B cell (primary cell): ENCODE data around the gene QSOX2. TPM values are rescaled to one million over a fixed set of nuclear protein-coding genes. Genes with fewer than 3 reads are reported as not detected.

Experiments used
- ATAC-seq: fragments of 200-7000 bp; cut with Tn5 transposase; one replicate; pipeline ENCODE4 v1.10.0; 2021; ENCODE audit warnings: low read depth, mild to moderate bottlenecking, moderate number of reproducible peaks, moderate library complexity
- CTCF ChIA-PET: fragments of 350-600 bp; sonication (Branson Sonifier 250); formaldehyde crosslinking; loops from one replicate; lab custom pipeline; 2021; ENCODE audit warnings: antibody characterized with exemption, inconsistent platforms; lab: Charles Lee
- POLR2A ChIA-PET: fragments of 350-600 bp; sonication (Branson Sonifier 250); formaldehyde crosslinking; loops from one replicate; lab custom pipeline; 2021; ENCODE audit warnings: antibody characterized with exemption; lab: Charles Lee
- DNase-seq: peaks from one replicate; pipeline ENCODE4 v3.0.0; 2013
- H2AFZ ChIP-seq: 2 replicates; pipeline ENCODE4 v1.6.1; 2012; ENCODE audit warnings: mild to moderate bottlenecking, low read depth, low read length; ENCODE audit not compliant: insufficient read depth, poor library complexity, severe bottlenecking
- H3K27ac ChIP-seq, 2 donors: 1 replicate in 1 of 2; 2 replicates in 1 of 2; pipeline ENCODE4 v1.5.1; 2012 to 2013; ENCODE audit warnings: low read length in 2 of 2, mild to moderate bottlenecking in 2 of 2, moderate library complexity in 1 of 2
- H3K27me3 ChIP-seq, 4 experiments: fragments of 200-600 bp in 1 of 4; sonication (generic) in 1 of 4; replicated peaks in 1 of 4; 1 replicate in 2 of 4; 2 replicates in 2 of 4; pipeline versions ENCODE4 v1.6.1 to v1.7.0; 2013 to 2016; ENCODE audit warnings: low read length in 3 of 4, mild to moderate bottlenecking in 2 of 4, mixed read lengths in 1 of 4, moderate library complexity in 1 of 4; ENCODE audit not compliant: insufficient read depth in 4 of 4, control insufficient read depth in 3 of 4; ENCODE audit errors: control extremely low read depth in 1 of 4
- H3K36me3 ChIP-seq, 2 experiments: replicated peaks in 1 of 2; 1 replicate in 1 of 2; 2 replicates in 1 of 2; pipeline versions ENCODE4 v1.6.1 to v1.7.1; 2013; ENCODE audit warnings: low read length in 1 of 2; ENCODE audit not compliant: insufficient read depth in 2 of 2, control insufficient read depth in 1 of 2; ENCODE audit errors: control extremely low read depth in 1 of 2, extremely low read depth in 1 of 2
- H3K4me1 ChIP-seq, 2 donors: fragments of 200-600 bp in 1 of 2; sonication (generic) in 1 of 2; 1 replicate in 1 of 2; 2 replicates in 1 of 2; pipeline versions ENCODE4 v1.5.1 to v1.6.1; 2013 to 2017; ENCODE audit warnings: low read length in 2 of 2; ENCODE audit not compliant: control insufficient read depth in 2 of 2, insufficient read depth in 2 of 2
- H3K4me2 ChIP-seq: replicated peaks from 2 replicates; pipeline ENCODE3; 2012; ENCODE audit warnings: mild to moderate bottlenecking, low read depth, low read length; ENCODE audit not compliant: poor library complexity, severe bottlenecking
- H3K4me3 ChIP-seq, 5 experiments: fragments of 200-600 bp in 1 of 5; sonication (generic) in 1 of 5; 1 replicate in 3 of 5; 2 replicates in 2 of 5; pipeline versions ENCODE4 v1.5.1 to v1.7.0; 2011 to 2016; ENCODE audit warnings: low read length in 4 of 5, mild to moderate bottlenecking in 4 of 5, low read depth in 2 of 5, control low read depth in 1 of 5, moderate library complexity in 1 of 5; ENCODE audit not compliant: insufficient read depth in 1 of 5; ENCODE audit errors: control extremely low read depth in 1 of 5, extremely low read depth in 1 of 5
- H3K79me2 ChIP-seq: fragments of 200-600 bp; sonication (generic); one replicate; pipeline ENCODE4 v1.6.0; 2016; ENCODE audit warnings: low read length; ENCODE audit not compliant: control insufficient read depth, insufficient read depth
- H3K9ac ChIP-seq: fragments of 200-600 bp; sonication (generic); 2 replicates; pipeline ENCODE4 v1.6.1; 2017; ENCODE audit warnings: mild to moderate bottlenecking, low read length, moderate library complexity
- H3K9me3 ChIP-seq, 3 donors: one replicate each; pipeline versions ENCODE4 v1.6.1 to v1.7.1; 2013; ENCODE audit warnings: low read length in 2 of 3; ENCODE audit not compliant: control insufficient read depth in 2 of 3, insufficient read depth in 1 of 3; ENCODE audit errors: control extremely low read depth in 1 of 3
- H4K20me1 ChIP-seq: 2 replicates; pipeline ENCODE4 v1.6.0; 2012; ENCODE audit warnings: mild to moderate bottlenecking, low read length; ENCODE audit not compliant: insufficient read depth, control insufficient read depth, poor library complexity, severe bottlenecking
- H3K27ac Mint-ChIP-seq: one replicate; pipeline ENCODE4 v1.8.0; 2021; ENCODE audit warnings: mixed read lengths
- H3K27me3 Mint-ChIP-seq: one replicate; pipeline ENCODE4 v1.8.0; 2021; ENCODE audit warnings: mixed read lengths
- H3K4me1 Mint-ChIP-seq: one replicate; pipeline ENCODE4 v1.8.0; 2021; ENCODE audit warnings: mixed read lengths
- H3K4me3 Mint-ChIP-seq: one replicate; pipeline ENCODE4 v1.8.0; 2021; ENCODE audit warnings: mixed read lengths
- H3K9me3 Mint-ChIP-seq: one replicate; pipeline ENCODE4 v1.8.0; 2022; ENCODE audit warnings: mixed read lengths; ENCODE audit not compliant: insufficient read depth
- EZH2 ChIP-seq: IDR thresholded peaks from 2 replicates; pipeline ENCODE4 v1.6.1; 2012; ENCODE audit warnings: borderline replicate concordance, low read depth, mild to moderate bottlenecking, moderate library complexity, low read length; ENCODE audit not compliant: insufficient read depth, poor library complexity, severe bottlenecking
- WGBS: methylation state at CpG from one replicate; pipeline ENCODE4 v1.1.5; 2013; ENCODE audit warnings: missing lambda C conversion rate; ENCODE audit not compliant: insufficient coverage; 5-methylcytosine and 5-hydroxymethylcytosine counted together
- intact Hi-C: fragments of 100-400 bp; cut with micrococcal nuclease; formaldehyde crosslinking; loops from one replicate; pipeline ENCODE4 v1.10.0; 2022
- polyA plus RNA-seq: library from polyadenylated mRNA; depleted of rRNA; stranded (reverse); fragments of >200 nt; gene quantifications from 2 replicates; pipeline ENCODE4 v1.2.3, GENCODE V29; 2012
- total RNA-seq, 2 donors: library from RNA; stranded (reverse); fragments of 120-200 nt in 1 of 2; gene quantifications; 1 replicate in 1 of 2; 2 replicates in 1 of 2; pipeline versions ENCODE4 v1.2.3 to v1.2.4, GENCODE V29; 2013 to 2022
- TF ChIP-seq, protein P1 (sequence below): fragments of 200-600 bp; IDR thresholded peaks from one replicate; pipeline ENCODE4 v1.8.0; 2022; ENCODE audit warnings: antibody characterized with exemption, mild to moderate bottlenecking

The QSOX2 gene
- total and polyA plus RNA-seq, 2 donors (not counting 1 experiment from before 2014, with no cell fraction given): 62.9 to 139 TPM

GRCh38 chr9:136220017-136220729, 25.4 kb downstream of the QSOX2 start:
- Histone ChIP-seq H3K4me2 (no peak overlapping the region), H3K27ac (no peak overlapping the region), H3K4me3 (no peak overlapping the region), H3K4me1 (peaks cover 15 to 35% of the 10 kb centered on the region in 2 donors), H3K27me3 (no peaks in the 10 kb centered on the region), H2AFZ (no peak overlapping the region), H3K79me2 (peaks cover 78% of the 10 kb centered on the region), H3K9me3 (no peaks in the 10 kb centered on the region), H3K9ac (no peak overlapping the region), H4K20me1 (peaks cover 88% of the 10 kb centered on the region), H3K36me3 (peaks cover 0 to 96% of the 10 kb centered on the region in 2 experiments)
- Mint-ChIP-seq H3K4me3 (no peak overlapping the region), H3K27me3 (no peaks in the 10 kb centered on the region), H3K4me1 (peaks cover 37% of the 10 kb centered on the region), H3K27ac (peak overlapping the region; percentile 50), H3K9me3 (no peaks in the 10 kb centered on the region)
- WGBS: 93% methylated on average over 12 of the region's 15 CpGs
- DNase-seq: no peak
- TF ChIP-seq EZH2: no peak
- TF ChIP-seq, protein P1, sequence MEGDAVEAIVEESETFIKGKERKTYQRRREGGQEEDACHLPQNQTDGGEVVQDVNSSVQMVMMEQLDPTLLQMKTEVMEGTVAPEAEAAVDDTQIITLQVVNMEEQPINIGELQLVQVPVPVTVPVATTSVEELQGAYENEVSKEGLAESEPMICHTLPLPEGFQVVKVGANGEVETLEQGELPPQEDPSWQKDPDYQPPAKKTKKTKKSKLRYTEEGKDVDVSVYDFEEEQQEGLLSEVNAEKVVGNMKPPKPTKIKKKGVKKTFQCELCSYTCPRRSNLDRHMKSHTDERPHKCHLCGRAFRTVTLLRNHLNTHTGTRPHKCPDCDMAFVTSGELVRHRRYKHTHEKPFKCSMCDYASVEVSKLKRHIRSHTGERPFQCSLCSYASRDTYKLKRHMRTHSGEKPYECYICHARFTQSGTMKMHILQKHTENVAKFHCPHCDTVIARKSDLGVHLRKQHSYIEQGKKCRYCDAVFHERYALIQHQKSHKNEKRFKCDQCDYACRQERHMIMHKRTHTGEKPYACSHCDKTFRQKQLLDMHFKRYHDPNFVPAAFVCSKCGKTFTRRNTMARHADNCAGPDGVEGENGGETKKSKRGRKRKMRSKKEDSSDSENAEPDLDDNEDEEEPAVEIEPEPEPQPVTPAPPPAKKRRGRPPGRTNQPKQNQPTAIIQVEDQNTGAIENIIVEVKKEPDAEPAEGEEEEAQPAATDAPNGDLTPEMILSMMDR: no peak
- ChIA-PET CTCF (interaction anchor here (0.6 to 1.3 kb wide), 3 partner anchors 20 to 847 kb away, joined by 3 to 6 read pairs (median 3); no protein-coding TSS in a partner anchor), POLR2A (no interaction called here)
- intact Hi-C loops: no loop called here
- no peak for ATAC-seq

- ATAC-seq: no peak
These were observed 26.3 kb downstream of the QSOX2 start for GRCh38 chr9:136219276-136219675.

More at GRCh38 chr9:136219276-136219675, 26.3 kb downstream of the QSOX2 start:
- CTCF ChIA-PET: interaction anchor here (0.6 to 1.3 kb wide), 4 partner anchors 21 to 848 kb away, joined by 3 to 6 read pairs (median 4); no protein-coding TSS in a partner anchor
- peaks cover 83% of the 10 kb centered on the region for H3K79me2 ChIP-seq
- no peak for DNase-seq
- 97% methylated on average over 9 of the region's 13 CpGs for WGBS
- no peak overlapping the region for H3K27ac Mint-ChIP-seq
- no peaks in the 10 kb centered on the region for H3K27me3 Mint-ChIP-seq
- H3K4me1 Mint-ChIP-seq: peaks cover 35% of the 10 kb centered on the region
- TF ChIP-seq EZH2: no peak
- TF ChIP-seq, protein P1: no peak
- H3K4me3 ChIP-seq: no peak overlapping the region
- peaks cover 6 to 26% of the 10 kb centered on the region in 2 donors for H3K4me1 ChIP-seq
- peaks cover 2 to 96% of the 10 kb centered on the region in 2 experiments for H3K36me3 ChIP-seq
- H3K9ac ChIP-seq: no peak overlapping the region
- no peak overlapping the region for H3K4me3 Mint-ChIP-seq
- intact Hi-C loops: no loop called here
- no peaks in the 10 kb centered on the region for H3K27me3 ChIP-seq
- POLR2A ChIA-PET: no interaction called here
- no peak overlapping the region for H2AFZ ChIP-seq
- no peak overlapping the region for H3K27ac ChIP-seq
- no peak overlapping the region for H3K4me2 ChIP-seq
- H3K9me3 ChIP-seq: no peaks in the 10 kb centered on the region
- peaks cover 95% of the 10 kb centered on the region for H4K20me1 ChIP-seq
- H3K9me3 Mint-ChIP-seq: no peaks in the 10 kb centered on the region
